Measurements from ENCODE around the gene CEP131.

DNA sequence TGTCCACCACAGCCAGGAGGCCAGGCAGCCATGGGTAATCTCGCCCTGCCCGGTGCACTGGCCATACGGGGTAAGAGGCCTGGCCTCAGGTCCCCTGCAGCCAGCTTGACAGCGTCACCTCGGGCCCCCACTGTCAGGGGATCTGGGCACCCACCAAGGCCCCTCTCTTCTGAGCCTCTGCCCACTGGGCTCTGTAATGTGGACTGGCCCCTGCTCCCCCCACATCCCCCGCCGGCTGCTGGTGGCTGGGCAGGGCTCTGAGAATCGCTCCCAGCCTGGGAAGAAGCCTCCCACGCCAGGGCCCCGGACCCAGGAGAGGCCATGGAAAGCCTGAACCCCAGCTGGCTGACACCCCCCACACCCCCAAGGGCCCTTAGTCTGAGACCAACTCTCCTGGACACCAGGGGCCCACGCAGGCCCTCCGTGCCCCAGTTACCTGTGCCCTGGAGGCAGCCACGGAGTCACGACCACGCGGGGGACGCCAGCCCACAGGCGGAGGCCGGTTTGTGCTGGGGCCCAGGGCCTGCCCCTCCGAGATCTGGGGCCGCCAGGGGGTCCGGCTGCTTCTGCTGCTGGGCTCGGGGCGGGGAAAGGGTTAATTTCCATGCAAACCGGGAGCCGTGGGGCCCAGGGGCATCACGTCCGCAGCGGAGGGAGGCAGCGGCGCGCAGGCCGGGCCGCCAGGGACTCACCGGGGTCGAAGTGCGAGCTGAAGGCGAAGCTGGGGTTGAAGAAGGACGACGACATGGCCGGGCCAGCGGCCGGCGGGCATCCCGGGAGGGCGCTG is 57.3 kb downstream of the CEP131 start, which contains the start of gene PVALEF:
- TF ChIP-seq, protein P1, sequence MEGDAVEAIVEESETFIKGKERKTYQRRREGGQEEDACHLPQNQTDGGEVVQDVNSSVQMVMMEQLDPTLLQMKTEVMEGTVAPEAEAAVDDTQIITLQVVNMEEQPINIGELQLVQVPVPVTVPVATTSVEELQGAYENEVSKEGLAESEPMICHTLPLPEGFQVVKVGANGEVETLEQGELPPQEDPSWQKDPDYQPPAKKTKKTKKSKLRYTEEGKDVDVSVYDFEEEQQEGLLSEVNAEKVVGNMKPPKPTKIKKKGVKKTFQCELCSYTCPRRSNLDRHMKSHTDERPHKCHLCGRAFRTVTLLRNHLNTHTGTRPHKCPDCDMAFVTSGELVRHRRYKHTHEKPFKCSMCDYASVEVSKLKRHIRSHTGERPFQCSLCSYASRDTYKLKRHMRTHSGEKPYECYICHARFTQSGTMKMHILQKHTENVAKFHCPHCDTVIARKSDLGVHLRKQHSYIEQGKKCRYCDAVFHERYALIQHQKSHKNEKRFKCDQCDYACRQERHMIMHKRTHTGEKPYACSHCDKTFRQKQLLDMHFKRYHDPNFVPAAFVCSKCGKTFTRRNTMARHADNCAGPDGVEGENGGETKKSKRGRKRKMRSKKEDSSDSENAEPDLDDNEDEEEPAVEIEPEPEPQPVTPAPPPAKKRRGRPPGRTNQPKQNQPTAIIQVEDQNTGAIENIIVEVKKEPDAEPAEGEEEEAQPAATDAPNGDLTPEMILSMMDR (IDR thresholded peaks at IDR 0.05), result no peak
- TF ChIP-seq POLR2A (IDR thresholded peaks at IDR 0.05) (no peak), POLR2AphosphoS5 (IDR thresholded peaks at IDR 0.05; ENCODE audit: insufficient read depth in 1 of 2, low read depth in 1 of 2) (no peak)

Data from vagina (tissue), 2 donors.